ENCODE data around the gene HM13.

DNA sequence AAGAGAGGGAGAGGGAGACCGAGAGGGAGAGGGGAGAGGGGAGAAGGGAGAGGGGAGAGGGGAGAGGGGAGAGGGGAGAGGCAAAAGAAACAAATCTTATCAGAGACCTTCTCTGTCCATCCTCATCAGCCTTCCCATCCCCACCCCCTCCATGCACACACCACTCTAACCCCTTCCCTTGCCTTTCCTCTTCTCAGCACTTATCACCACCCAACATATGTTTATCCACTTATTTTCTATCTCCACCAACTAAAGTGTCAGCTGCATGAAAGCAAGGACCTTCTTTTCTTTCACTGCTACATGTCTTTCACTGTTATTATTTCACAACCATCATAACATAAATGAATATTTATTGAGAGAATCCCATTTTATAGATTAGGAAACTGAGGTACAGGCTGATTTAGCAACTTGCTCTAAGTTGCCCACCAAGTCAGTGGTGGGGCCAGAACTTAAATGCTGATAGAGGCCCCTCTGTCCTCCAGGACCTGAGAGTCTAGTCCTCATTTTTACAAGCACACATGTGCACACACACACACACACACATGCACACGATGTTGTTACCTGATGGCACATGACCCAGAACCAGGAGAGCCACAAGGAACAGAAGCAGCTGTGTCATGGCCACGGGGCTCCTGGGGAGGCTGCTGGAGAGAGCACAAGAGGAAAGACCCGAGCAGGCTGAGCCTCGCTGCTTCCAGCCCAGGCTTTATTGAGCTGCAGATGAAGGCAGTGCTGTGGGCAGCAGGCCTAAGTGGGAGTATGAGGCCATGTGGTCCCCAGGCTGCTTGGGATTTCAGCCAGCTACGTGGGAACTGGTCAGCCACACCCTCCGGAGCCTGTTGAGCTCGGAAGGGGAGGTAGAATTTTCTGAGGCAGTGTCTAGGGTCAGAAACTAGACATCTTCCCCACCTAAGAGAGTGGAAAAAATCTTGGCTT, 41.6 kb upstream of the HM13 start:
- TF ChIP-seq, protein P1, sequence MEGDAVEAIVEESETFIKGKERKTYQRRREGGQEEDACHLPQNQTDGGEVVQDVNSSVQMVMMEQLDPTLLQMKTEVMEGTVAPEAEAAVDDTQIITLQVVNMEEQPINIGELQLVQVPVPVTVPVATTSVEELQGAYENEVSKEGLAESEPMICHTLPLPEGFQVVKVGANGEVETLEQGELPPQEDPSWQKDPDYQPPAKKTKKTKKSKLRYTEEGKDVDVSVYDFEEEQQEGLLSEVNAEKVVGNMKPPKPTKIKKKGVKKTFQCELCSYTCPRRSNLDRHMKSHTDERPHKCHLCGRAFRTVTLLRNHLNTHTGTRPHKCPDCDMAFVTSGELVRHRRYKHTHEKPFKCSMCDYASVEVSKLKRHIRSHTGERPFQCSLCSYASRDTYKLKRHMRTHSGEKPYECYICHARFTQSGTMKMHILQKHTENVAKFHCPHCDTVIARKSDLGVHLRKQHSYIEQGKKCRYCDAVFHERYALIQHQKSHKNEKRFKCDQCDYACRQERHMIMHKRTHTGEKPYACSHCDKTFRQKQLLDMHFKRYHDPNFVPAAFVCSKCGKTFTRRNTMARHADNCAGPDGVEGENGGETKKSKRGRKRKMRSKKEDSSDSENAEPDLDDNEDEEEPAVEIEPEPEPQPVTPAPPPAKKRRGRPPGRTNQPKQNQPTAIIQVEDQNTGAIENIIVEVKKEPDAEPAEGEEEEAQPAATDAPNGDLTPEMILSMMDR (IDR thresholded peaks at IDR 0.05; ENCODE audit: low read depth, low read length, missing input control), result no peak
- TF ChIP-seq, protein P2, sequence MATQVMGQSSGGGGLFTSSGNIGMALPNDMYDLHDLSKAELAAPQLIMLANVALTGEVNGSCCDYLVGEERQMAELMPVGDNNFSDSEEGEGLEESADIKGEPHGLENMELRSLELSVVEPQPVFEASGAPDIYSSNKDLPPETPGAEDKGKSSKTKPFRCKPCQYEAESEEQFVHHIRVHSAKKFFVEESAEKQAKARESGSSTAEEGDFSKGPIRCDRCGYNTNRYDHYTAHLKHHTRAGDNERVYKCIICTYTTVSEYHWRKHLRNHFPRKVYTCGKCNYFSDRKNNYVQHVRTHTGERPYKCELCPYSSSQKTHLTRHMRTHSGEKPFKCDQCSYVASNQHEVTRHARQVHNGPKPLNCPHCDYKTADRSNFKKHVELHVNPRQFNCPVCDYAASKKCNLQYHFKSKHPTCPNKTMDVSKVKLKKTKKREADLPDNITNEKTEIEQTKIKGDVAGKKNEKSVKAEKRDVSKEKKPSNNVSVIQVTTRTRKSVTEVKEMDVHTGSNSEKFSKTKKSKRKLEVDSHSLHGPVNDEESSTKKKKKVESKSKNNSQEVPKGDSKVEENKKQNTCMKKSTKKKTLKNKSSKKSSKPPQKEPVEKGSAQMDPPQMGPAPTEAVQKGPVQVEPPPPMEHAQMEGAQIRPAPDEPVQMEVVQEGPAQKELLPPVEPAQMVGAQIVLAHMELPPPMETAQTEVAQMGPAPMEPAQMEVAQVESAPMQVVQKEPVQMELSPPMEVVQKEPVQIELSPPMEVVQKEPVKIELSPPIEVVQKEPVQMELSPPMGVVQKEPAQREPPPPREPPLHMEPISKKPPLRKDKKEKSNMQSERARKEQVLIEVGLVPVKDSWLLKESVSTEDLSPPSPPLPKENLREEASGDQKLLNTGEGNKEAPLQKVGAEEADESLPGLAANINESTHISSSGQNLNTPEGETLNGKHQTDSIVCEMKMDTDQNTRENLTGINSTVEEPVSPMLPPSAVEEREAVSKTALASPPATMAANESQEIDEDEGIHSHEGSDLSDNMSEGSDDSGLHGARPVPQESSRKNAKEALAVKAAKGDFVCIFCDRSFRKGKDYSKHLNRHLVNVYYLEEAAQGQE (IDR thresholded peaks at IDR 0.05), result no peak
- TF ChIP-seq, protein P3, sequence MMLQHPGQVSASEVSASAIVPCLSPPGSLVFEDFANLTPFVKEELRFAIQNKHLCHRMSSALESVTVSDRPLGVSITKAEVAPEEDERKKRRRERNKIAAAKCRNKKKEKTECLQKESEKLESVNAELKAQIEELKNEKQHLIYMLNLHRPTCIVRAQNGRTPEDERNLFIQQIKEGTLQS (IDR thresholded peaks at IDR 0.05), result no peak
- TF ChIP-seq, protein P4, sequence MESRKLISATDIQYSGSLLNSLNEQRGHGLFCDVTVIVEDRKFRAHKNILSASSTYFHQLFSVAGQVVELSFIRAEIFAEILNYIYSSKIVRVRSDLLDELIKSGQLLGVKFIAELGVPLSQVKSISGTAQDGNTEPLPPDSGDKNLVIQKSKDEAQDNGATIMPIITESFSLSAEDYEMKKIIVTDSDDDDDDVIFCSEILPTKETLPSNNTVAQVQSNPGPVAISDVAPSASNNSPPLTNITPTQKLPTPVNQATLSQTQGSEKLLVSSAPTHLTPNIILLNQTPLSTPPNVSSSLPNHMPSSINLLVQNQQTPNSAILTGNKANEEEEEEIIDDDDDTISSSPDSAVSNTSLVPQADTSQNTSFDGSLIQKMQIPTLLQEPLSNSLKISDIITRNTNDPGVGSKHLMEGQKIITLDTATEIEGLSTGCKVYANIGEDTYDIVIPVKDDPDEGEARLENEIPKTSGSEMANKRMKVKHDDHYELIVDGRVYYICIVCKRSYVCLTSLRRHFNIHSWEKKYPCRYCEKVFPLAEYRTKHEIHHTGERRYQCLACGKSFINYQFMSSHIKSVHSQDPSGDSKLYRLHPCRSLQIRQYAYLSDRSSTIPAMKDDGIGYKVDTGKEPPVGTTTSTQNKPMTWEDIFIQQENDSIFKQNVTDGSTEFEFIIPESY (IDR thresholded peaks at IDR 0.05), result no peak
- TF ChIP-seq JUND (IDR thresholded peaks at IDR 0.05), result no peak
- no peak for TF ChIP-seq SP1 (IDR thresholded peaks at IDR 0.05)
- TF ChIP-seq RXRA (IDR thresholded peaks at IDR 0.05), result no peak
- TF ChIP-seq, protein P5, sequence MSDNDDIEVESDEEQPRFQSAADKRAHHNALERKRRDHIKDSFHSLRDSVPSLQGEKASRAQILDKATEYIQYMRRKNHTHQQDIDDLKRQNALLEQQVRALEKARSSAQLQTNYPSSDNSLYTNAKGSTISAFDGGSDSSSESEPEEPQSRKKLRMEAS (IDR thresholded peaks at IDR 0.05), result no peak

All from liver (tissue), 3 donors.